DOHH2 (cell line): ENCODE data around the gene USP48.

Experiments
- EZH2phosphoT487 ChIP-seq: fragments of 200-600 bp; sonication (generic); IDR thresholded peaks from 2 replicates; pipeline ENCODE4 v1.6.1; 2017; ENCODE audit warnings: borderline replicate concordance, mild to moderate bottlenecking, antibody characterized with exemption, low read length, moderate library complexity, mixed read lengths
- TF ChIP-seq, protein P1 (sequence below): fragments of 200-600 bp; sonication (generic); IDR thresholded peaks from one replicate; pipeline ENCODE4 v1.5.1; 2014; ENCODE audit warnings: antibody characterized with exemption, mild to moderate bottlenecking, low read depth, low read length; ENCODE audit not compliant: poor library complexity, severe bottlenecking

DNA sequence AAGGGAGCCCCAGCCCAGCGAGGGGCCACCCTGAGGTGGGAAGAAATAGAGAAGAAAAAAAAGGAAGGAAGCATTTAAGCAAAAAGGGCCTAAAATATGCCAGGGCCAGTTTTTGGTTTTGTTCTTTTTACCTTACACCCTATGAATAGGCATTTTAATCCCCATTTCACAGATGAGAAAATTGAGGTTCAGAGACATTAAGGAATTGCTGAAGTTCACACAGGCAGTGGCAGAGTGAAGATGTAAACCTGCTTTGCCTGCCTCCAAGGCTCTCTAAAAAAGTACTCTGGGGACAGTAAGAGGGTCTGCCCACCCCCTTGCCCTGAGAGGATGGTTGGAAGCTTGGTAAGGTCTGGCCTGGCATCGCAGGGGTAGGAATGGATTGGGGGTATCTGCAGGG, 133.6 kb downstream of the USP48 start:
- TF ChIP-seq, protein P1, sequence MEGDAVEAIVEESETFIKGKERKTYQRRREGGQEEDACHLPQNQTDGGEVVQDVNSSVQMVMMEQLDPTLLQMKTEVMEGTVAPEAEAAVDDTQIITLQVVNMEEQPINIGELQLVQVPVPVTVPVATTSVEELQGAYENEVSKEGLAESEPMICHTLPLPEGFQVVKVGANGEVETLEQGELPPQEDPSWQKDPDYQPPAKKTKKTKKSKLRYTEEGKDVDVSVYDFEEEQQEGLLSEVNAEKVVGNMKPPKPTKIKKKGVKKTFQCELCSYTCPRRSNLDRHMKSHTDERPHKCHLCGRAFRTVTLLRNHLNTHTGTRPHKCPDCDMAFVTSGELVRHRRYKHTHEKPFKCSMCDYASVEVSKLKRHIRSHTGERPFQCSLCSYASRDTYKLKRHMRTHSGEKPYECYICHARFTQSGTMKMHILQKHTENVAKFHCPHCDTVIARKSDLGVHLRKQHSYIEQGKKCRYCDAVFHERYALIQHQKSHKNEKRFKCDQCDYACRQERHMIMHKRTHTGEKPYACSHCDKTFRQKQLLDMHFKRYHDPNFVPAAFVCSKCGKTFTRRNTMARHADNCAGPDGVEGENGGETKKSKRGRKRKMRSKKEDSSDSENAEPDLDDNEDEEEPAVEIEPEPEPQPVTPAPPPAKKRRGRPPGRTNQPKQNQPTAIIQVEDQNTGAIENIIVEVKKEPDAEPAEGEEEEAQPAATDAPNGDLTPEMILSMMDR = no peak
- no peak for TF ChIP-seq EZH2phosphoT487
